Stomach (tissue), 9 donors: ENCODE data around the gene THADA. TPM values are rescaled to one million over a fixed set of nuclear protein-coding genes. Genes with fewer than 3 reads are reported as not detected.
A peak's percentile ranks its signal among the peaks of the same experiment; 100 is the strongest.

Source experiments
- DNase-seq, 2 donors: peaks; one replicate each; pipeline versions ENCODE4 v3.0.0 to v3.0.0-alpha.2; 2013 to 2019
- H3K27ac ChIP-seq, 5 donors: fragments of 200-600 bp in 4 of 5; sonication (generic) in 4 of 5; one replicate each; pipeline ENCODE4 v1.5.1; 2013 to 2019; ENCODE audit warnings: mild to moderate bottlenecking in 1 of 5, moderate library complexity in 1 of 5
- H3K27me3 ChIP-seq, 3 donors: fragments of 200-600 bp; sonication (generic); one replicate each; pipeline ENCODE4 v1.5.1; 2017 to 2019; ENCODE audit warnings: mixed run types in 1 of 3
- H3K36me3 ChIP-seq, 4 donors: fragments of 200-600 bp; sonication (generic); 1 replicate in 3 of 4; 2 replicates in 1 of 4; pipeline ENCODE4 v1.5.1; 2016 to 2019
- H3K4me1 ChIP-seq, 4 donors: fragments of 200-600 bp; sonication (generic); one replicate each; pipeline ENCODE4 v1.5.1; 2016 to 2019
- H3K4me3 ChIP-seq, 4 donors: fragments of 200-600 bp; sonication (generic) in 3 of 4; one replicate each; pipeline ENCODE4 v1.5.1; 2016 to 2019; ENCODE audit warnings: mild to moderate bottlenecking in 1 of 4
- H3K9me3 ChIP-seq, 4 donors: fragments of 200-600 bp; sonication (generic); one replicate each; pipeline ENCODE4 v1.5.1; 2016 to 2019
- EP300 ChIP-seq: sonication (generic); formaldehyde crosslinking; IDR thresholded peaks from one replicate; pipeline ENCODE4 v1.6.1; 2017; ENCODE audit warnings: antibody characterized with exemption
- POLR2A ChIP-seq, 4 donors: fragments of 450-650 bp; IDR thresholded peaks; one replicate each; pipeline ENCODE4 v1.6.1; 2016; ENCODE audit warnings: antibody characterized with exemption in 4 of 4, control low read depth in 2 of 4, mild to moderate bottlenecking in 1 of 4, moderate library complexity in 1 of 4
- POLR2AphosphoS5 ChIP-seq, 3 donors: sonication (generic); formaldehyde crosslinking; IDR thresholded peaks; one replicate each; pipeline ENCODE4 v1.6.1; 2016; ENCODE audit warnings: antibody characterized with exemption in 3 of 3
- WGBS, 5 donors: extraction: QIAGEN DNeasy Blood & Tissue Kit in 3 of 5; methylation state at CpG; one replicate each; pipeline versions ENCODE4 v1.1.5 to v1.1.7; 2013 to 2018; 5-methylcytosine and 5-hydroxymethylcytosine counted together
- intact Hi-C: fragments of 100-400 bp; cut with DNase I; formaldehyde crosslinking; loops from one replicate; pipeline ENCODE4 v1.15.1; 2023; ENCODE audit warnings: low total_unique reads
- polyA plus RNA-seq, 3 donors: library from polyadenylated mRNA; stranded (reverse); fragments of 200-250 nt; gene quantifications; one replicate each; pipeline ENCODE4 v1.2.3, GENCODE V29; 2013
- total RNA-seq, 5 donors: library from RNA; depleted of rRNA; stranded (reverse); fragments of >200 nt; gene quantifications; one replicate each; pipeline versions ENCODE4 v1.1.0 to v1.2.3, GENCODE V29; 2014 to 2016
- TF ChIP-seq, protein P1 (sequence below), 7 experiments: fragments of 450-650 bp in 4 of 7; fragments of 200-600 bp in 3 of 7; sonication (generic) in 3 of 7; IDR thresholded peaks; one replicate each; pipeline ENCODE4 v1.5.1; 2016 to 2019; ENCODE audit warnings: antibody characterized with exemption in 7 of 7, control low read depth in 2 of 7, mild to moderate bottlenecking in 1 of 7
- donor health status: healthy with polysubstance abuse.
- donor health status: Bipolar disorder and iron deficiency.
- donor health status: healthy.

Gene THADA
- total and polyA plus RNA-seq, 8 donors, result 8.0 to 109 (median 31.9) TPM

DNA sequence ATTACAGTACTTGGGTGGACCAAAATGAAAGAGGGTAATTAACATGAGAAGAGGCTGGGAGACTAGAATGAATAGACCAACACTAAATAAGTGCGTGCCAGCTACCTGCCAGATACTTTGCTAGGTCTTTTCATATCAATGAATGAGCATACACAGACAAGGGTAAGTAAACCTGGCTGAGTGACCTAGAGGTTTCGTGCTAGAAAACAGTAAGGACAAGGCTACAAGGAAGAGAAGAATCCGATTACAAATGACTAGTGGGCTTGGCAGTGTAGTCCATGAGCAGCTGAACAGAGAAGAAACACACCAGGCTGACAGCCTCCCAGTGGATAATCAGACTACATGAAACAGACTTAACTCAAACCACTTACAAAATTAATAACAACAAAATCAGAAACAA is 64.6 kb downstream of the THADA start:
- Histone ChIP-seq H3K4me3 (no peak overlapping the region), H3K27me3 (no peaks in the 10 kb centered on the region), H3K27ac (peak overlapping the region in 1 of 5 donors; percentile 29), H3K4me1 (peaks cover 0 to 25% (median 9%) of the 10 kb centered on the region in 4 donors), H3K36me3 (peaks cover 0 to 19% (median 0%) of the 10 kb centered on the region in 4 donors), H3K9me3 (no peaks in the 10 kb centered on the region)
- peak in 1 of 2 donors; percentile 53 for DNase-seq
- no peak for TF ChIP-seq POLR2A (IDR thresholded peaks at IDR 0.05)
- TF ChIP-seq, protein P1, sequence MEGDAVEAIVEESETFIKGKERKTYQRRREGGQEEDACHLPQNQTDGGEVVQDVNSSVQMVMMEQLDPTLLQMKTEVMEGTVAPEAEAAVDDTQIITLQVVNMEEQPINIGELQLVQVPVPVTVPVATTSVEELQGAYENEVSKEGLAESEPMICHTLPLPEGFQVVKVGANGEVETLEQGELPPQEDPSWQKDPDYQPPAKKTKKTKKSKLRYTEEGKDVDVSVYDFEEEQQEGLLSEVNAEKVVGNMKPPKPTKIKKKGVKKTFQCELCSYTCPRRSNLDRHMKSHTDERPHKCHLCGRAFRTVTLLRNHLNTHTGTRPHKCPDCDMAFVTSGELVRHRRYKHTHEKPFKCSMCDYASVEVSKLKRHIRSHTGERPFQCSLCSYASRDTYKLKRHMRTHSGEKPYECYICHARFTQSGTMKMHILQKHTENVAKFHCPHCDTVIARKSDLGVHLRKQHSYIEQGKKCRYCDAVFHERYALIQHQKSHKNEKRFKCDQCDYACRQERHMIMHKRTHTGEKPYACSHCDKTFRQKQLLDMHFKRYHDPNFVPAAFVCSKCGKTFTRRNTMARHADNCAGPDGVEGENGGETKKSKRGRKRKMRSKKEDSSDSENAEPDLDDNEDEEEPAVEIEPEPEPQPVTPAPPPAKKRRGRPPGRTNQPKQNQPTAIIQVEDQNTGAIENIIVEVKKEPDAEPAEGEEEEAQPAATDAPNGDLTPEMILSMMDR (IDR thresholded peaks at IDR 0.05), result no peak
- TF ChIP-seq EP300, result no peak
- peak in 1 of 3 donors; percentile 34 for TF ChIP-seq POLR2AphosphoS5 (IDR thresholded peaks at IDR 0.05)
- WGBS, 5 donors, result 31 to 61% (median 45%) methylated on average over 3 of the region's 3 CpGs
- intact Hi-C loops, result no loop called here

DNA sequence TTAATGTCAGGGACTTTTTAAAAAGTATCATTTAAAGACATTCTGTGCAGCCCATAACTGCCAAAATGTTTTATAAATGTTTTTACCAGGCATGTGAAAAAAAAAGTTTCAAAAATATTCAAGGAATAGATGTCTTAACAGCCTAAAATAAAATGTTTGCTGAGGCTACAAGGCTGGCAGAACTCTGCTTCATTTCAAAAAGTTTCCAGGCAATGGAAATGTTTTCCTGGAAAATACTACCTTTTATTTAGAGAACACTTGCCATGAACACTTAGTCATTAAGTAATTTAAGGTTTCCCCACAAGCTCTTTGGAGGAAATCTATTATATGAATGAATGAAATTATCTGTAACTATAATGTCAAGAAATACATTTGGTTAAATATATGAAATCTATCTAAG is 68.8 kb downstream of the THADA start:
- DNase-seq, result peak in 1 of 2 donors; percentile 23
- peak overlapping the region in 3 of 5 donors; percentile 50 to 71 (median 60) for H3K27ac ChIP-seq
- peaks cover 0 to 31% (median 11%) of the 10 kb centered on the region in 4 donors for H3K4me1 ChIP-seq
- H3K4me3 ChIP-seq, result no peak overlapping the region
- peaks cover 0 to 9% (median 2%) of the 10 kb centered on the region in 4 donors for H3K9me3 ChIP-seq
- H3K36me3 ChIP-seq, result peaks cover 0 to 11% (median 0%) of the 10 kb centered on the region in 4 donors
- intact Hi-C loops, result no loop called here
- no peak for TF ChIP-seq POLR2A (IDR thresholded peaks at IDR 0.05)
- TF ChIP-seq, protein P1 (IDR thresholded peaks at IDR 0.05), result no peak
- TF ChIP-seq POLR2AphosphoS5 (IDR thresholded peaks at IDR 0.05), result peak in 1 of 3 donors; percentile 28
- H3K27me3 ChIP-seq, result no peaks in the 10 kb centered on the region

DNA sequence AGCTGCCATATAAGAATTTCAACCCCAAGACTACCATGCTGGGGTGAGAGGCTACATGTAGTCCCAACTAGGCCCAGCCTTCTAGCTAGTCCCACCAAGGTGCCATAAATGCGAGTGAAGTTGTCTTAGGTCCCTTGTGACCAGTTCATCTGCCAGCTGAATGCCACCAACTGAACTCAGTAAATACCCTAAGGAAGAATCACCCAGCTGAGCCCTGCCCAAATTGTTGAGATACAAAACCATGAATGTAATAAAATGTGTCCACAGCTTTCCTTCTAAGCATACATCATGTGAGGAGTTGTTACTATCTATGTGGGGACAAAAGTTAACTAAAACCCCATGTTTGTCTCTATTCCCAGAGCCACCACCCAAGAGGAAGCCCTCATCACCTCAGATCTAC is 70.3 kb downstream of the THADA start:
- 95 to 100% (median 100%) methylated on average over 1 of the region's 1 CpG for WGBS, 5 donors
- intact Hi-C loops, result no loop called here

DNA sequence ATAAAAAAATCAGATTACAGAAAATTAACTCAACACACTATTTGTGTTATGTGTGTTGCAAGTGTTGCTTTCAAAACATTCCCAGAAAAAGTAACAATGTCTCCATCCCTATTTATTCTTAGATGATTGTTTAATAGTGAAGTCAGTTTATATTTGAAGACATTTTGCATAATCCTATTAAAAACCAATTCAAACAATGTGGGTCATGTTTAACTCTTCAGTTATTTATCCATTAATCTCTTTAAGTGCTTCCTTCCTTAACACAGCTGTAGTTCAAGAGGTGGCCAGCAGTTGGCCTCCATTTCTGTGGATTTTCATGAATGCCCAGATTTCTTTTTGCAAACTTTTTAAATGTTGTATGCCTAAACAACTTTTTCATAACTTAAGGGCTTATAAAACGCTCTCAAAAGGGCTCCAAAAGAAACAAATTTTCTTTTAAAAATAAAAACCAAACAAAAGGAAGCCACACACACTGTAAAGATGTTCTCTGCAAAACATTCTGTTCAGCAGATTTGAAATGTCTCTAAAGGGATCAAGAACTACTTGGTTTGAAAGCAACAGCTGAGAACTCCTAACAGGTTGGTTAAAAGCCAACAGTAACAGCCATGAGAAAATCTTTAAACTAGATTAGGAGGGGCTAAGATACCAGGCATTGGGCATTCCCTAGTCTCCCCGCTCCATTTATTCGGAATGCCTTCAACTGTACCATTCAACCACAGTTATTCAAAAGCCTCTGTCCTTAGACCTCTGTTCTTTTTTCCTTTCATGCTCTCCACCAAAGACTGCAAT is 71.5 kb downstream of the THADA start:
- Histone ChIP-seq H3K4me3 (no peak overlapping the region), H3K36me3 (peaks cover 0 to 11% (median 0%) of the 10 kb centered on the region in 4 donors), H3K27ac (peak overlapping the region in 3 of 5 donors; percentile 50 to 71 (median 56)), H3K9me3 (peaks cover 0 to 9% (median 2%) of the 10 kb centered on the region in 4 donors), H3K27me3 (no peaks in the 10 kb centered on the region), H3K4me1 (peaks cover 11 to 34% (median 20%) of the 10 kb centered on the region in 4 donors)
- DNase-seq, result peak in 1 of 2 donors; percentile 65
- TF ChIP-seq EP300 (no peak), POLR2AphosphoS5 (IDR thresholded peaks at IDR 0.05) (peak in 1 of 3 donors; percentile 14)
- TF ChIP-seq, protein P1 (IDR thresholded peaks at IDR 0.05), result peak in 3 of 7 experiments; percentile 26 to 38 (median 26)
- WGBS, 5 donors, result 72 to 87% (median 82%) methylated on average over 3 of the region's 3 CpGs
- intact Hi-C loops, result no loop called here

More for the DNA sequence above, 70.3 kb downstream of the THADA start:
- DNase-seq, result no peak
- Histone ChIP-seq H3K9me3 (peaks cover 0 to 9% (median 2%) of the 10 kb centered on the region in 4 donors), H3K27ac (peak overlapping the region in 2 of 5 donors; percentile 50 to 71), H3K27me3 (no peaks in the 10 kb centered on the region), H3K4me1 (peaks cover under 1 to 23% (median 9%) of the 10 kb centered on the region in 4 donors), H3K4me3 (no peak overlapping the region), H3K36me3 (peaks cover 0 to 11% (median 0%) of the 10 kb centered on the region in 4 donors)
- no peak for TF ChIP-seq POLR2AphosphoS5 (IDR thresholded peaks at IDR 0.05)
- TF ChIP-seq, protein P1 (IDR thresholded peaks at IDR 0.05), result no peak
- no peak for TF ChIP-seq EP300
- no peak for TF ChIP-seq POLR2A (IDR thresholded peaks at IDR 0.05)
